NK-92 treated with Interleukin-12 subunit alpha and Interleukin-12 subunit beta, amount 100 ng/mL, for 24 hours (cell line): ENCODE results near the gene TSPAN33.
"Not testable (repeated sequence)": the region's sequence is repeated elsewhere in the genome, so short reads cannot be mapped to it uniquely, and the experiment has no call there.

Experiments used
- DNase-seq: peaks from one replicate; lab custom pipeline; 2025; lab: John Stamatoyannopoulos, UW

TSPAN33 gene

DNA sequence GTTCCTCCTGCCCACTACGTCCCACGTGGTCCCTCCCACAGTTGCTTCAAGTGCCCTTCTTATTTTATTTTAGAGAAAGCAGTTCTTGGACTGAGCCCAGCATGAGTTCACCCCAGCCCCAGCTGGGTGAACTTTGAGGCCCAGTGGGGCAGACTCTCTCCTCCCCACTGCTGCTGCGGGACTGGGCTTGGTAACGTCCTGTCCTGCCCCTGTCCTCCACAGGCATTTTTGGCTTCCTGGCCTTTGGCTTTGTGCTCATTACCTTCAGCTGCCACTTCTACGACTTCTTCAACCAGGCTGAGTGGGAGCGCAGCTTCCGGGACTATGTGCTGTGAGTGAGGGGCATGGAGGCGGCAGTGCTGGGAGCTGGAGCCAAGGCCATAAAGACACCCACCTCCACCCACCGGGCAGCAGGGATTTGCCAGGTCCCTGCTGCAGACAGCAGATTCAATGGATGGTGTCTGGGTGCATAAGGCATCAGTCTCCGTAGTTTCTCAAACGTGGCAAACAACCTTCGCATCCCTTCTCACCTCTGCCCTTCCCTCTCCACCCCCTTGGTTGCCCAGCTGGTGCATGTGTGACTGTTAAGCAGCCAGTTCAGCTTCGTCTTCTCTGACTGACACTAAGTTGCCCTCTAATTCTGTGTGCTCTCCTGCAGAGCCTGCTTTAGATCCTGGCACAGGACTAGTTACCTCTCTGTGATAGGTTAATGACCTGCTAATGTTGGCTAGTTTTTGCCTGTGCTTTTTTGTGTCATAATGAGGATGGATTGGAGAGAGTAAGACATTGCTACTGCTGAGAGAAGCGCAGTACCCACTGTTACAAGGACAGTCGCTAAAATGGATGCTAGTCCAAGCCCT, 64.8 kb downstream of the TSPAN33 start:
- DNase-seq = no peak

GRCh38 chr7:129210256-129210988, 65.9 kb downstream of the TSPAN33 start:
- peak; percentile 43 for DNase-seq

DNA sequence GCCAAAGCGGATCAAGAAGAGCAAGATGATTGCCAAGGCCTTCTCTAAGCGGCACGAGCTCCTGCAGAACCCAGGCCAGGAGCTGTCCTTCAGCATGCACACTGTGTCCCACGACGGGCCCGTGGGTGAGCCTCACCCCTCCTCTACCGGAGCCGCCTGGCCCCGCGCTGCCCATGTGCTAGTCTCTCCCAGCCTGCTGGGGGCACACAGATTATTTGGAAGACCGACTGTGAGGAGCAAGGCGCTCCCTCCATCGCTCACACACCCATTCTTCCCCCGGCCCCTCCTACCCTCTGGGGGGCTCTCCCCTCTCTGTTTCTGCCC, 66.4 kb downstream of the TSPAN33 start:
- no peak for DNase-seq

GRCh38 chr7:129212126-129212525, 67.6 kb downstream of the TSPAN33 start:
- no peak for DNase-seq

DNA sequence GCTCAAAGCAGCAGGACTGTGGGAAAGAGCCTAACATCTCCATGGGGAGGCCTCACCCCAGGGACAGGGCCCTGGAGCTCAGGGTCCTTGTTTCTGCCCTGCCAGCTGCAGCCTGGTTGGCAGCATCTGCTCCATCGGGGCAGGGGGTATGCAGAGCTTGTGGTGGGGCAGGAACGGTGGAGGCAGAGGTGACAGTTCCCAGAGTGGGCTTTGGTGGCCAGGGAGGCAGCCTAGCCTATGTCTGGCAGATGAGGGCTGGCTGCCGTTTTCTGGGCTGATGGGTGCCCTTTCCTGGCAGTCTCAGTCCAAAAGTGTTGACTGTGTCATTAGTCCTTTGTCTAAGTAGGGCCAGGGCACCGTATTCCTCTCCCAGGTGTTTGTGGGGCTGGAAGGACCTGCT, 68.1 kb downstream of the TSPAN33 start:
- no peak for DNase-seq

GRCh38 chr7:129213828-129214227, 69.3 kb downstream of the TSPAN33 start:
- no peak for DNase-seq

DNA sequence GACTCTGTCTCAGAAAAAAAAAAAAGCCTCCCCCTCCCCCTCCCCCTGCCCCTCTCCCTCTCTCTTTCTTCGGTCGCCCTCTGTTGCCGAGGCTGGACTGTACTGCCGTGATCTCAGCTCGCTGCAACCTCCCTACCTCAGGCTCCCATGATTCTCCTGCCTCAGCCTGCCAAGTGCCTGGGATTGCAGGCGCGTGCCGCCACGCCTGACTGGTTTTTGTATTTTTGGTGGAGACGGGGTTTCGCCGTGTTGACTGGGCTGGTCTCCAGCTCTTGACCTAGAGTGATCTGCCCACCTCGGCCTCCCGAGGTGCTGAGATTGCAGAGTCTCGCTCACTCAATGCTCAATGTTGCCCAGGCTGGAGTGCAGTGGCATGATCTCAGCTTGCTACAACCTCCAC, 71.2 kb downstream of the TSPAN33 start:
- DNase-seq = not testable (repeated sequence)

DNA sequence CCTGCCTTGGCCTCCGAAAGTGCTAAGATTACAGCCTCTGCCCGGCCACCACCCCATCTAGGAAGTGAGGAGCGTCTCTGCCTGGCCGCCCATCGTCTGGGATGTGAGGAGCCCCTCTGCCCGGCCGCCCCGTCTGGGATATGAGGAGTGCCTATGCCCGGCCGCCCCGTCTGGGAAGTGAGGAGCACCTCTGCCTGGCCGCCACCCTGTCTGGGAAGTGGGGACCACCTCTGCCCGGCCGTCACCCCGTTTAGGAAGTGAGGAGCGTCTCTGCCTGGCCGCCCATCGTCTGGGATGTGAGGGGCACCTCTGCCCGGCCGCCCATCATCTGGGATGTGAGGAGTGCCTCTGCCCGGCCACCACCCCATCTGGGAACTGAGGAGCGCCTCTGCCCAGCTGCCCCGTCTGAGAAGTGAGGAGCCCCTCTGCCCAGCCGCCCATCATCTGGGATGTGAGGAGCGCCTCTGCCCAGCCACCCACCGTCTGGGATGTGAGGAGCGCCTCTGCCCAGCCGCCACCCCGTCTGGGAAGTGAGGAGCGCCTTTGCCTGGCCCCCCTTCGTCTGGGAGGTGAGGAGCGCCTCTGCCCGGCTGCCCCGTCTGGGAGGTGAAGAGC, 71.7 kb downstream of the TSPAN33 start:
- not testable (repeated sequence) for DNase-seq

GRCh38 chr7:129216821-129217416, 72.4 kb downstream of the TSPAN33 start:
- not testable (repeated sequence) for DNase-seq

DNA sequence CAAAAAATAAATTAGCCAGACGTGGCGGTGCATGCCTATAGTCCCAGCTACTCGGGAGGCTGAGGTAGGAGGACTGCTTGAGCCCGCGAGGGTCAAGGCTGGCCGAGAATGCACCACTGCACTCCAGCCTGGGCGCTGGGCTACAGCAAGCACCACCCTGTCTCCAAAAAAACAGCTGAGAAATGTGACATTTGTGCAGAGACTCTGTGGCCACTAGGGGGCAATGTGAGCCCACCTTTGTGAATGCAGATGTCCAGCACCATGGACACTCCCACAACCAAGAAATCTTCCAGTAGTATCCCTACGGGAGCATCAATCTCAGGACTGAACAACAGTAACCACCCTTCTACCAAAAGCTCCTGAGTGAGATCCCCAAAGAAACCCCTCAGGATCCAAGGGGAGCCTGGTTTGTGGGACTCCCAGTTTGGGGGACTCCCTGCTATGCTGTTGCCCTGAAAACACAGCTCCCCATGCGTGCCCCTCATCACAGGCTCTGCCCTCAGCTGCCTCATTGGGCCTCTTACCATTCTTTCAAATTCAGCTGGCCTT, 74.1 kb downstream of the TSPAN33 start:
- peak; percentile 58 for DNase-seq

GRCh38 chr7:129219166-129219565, 74.7 kb downstream of the TSPAN33 start:
- DNase-seq = not testable (repeated sequence)
